Epithelial cell of proximal tubule (primary cell): Measurements from ENCODE around the gene CSNK2A1. TPM values are rescaled to one million over a fixed set of nuclear protein-coding genes. Genes with fewer than 3 reads are reported as not detected.
A peak's percentile ranks its signal among the peaks of the same experiment; 100 is the strongest.

Source experiments
- DNase-seq: peaks from one replicate; pipeline ENCODE4 v3.0.0-alpha.2; 2011; ENCODE audit warnings: low read depth
- H3K4me3 ChIP-seq: 2 replicates; pipeline ENCODE4 v1.5.1; 2011; ENCODE audit warnings: low read depth, mild to moderate bottlenecking, low read length
- CTCF ChIP-seq: conservative IDR thresholded peaks from 2 replicates; pipeline ENCODE4 v1.5.1; 2012; ENCODE audit warnings: low read depth, mild to moderate bottlenecking, low read length
- total RNA-seq: library from RNA; depleted of rRNA; stranded (reverse); fragments of >200 nt; gene quantifications from 2 replicates; pipeline ENCODE4 v1.2.3, GENCODE V29; 2015

Gene CSNK2A1
- total RNA-seq, 1 donor from 2014 or later: 112 TPM

GRCh38 chr20:492159-492558 lies 51.4 kb downstream of the CSNK2A1 start:
- no peak for TF ChIP-seq CTCF
- H3K4me3 ChIP-seq: no peak overlapping the region
- no peak for DNase-seq

GRCh38 chr20:487655-488054 lies 55.9 kb downstream of the CSNK2A1 start:
- H3K4me3 ChIP-seq: no peak overlapping the region
- TF ChIP-seq CTCF: no peak
- DNase-seq: no peak

- TF ChIP-seq CTCF: no peak
- H3K4me3 ChIP-seq: no peak overlapping the region
- DNase-seq: no peak
Measured at GRCh38 chr20:483815-484644, 59.6 kb downstream of the CSNK2A1 start.

GRCh38 chr20:481167-481566 lies 62.4 kb downstream of the CSNK2A1 start:
- no peak for DNase-seq
- TF ChIP-seq CTCF: no peak
- H3K4me3 ChIP-seq: no peak overlapping the region

- no peak for TF ChIP-seq CTCF
- no peak overlapping the region for H3K4me3 ChIP-seq
- DNase-seq: no peak
Measured at GRCh38 chr20:480044-480443, 63.5 kb downstream of the CSNK2A1 start.

GRCh38 chr20:479487-479886 lies 64.1 kb downstream of the CSNK2A1 start:
- no peak overlapping the region for H3K4me3 ChIP-seq
- DNase-seq: no peak
- TF ChIP-seq CTCF: no peak

GRCh38 chr20:478949-479429 lies 64.6 kb downstream of the CSNK2A1 start:
- DNase-seq: no peak

More at GRCh38 chr20:478949-479429, 64.6 kb downstream of the CSNK2A1 start:
- peak; percentile 64 for TF ChIP-seq CTCF
- H3K4me3 ChIP-seq: no peak overlapping the region
